Jurkat, Clone E6-1 (cell line): ENCODE data around the gene CXorf65.

Experiments
- DNase-seq: peaks from one replicate; pipeline ENCODE4 v3.0.0-alpha.2; 2011; ENCODE audit warnings: low read depth, low spot score
- H3K4me3 ChIP-seq: 2 replicates; pipeline ENCODE4 v1.5.1; 2011; ENCODE audit warnings: mild to moderate bottlenecking, low read length, control low read depth, moderate library complexity

The CXorf65 gene

GRCh38 chrX:71081330-71082123, 25.0 kb downstream of the CXorf65 start:
- DNase-seq = no peak

GRCh38 chrX:71070531-71070930, 36.0 kb downstream of the CXorf65 start:
- no peak for DNase-seq
- H3K4me3 ChIP-seq = no peak overlapping the region

More at GRCh38 chrX:71081330-71082123, 25.0 kb downstream of the CXorf65 start:
- H3K4me3 ChIP-seq = no peak overlapping the region

GRCh38 chrX:71068044-71068918, 38.3 kb downstream of the CXorf65 start, which contains the start of gene SNX12:
TSS of gene SNX12 (minus strand) at chrX:71068334. CDS start at chrX:71068306, 28 bp downstream.
- peak within 1 kb of the TSS; percentile 77 for H3K4me3 ChIP-seq
- DNase-seq = peak; percentile 93

- peak overlapping the region; percentile 77 for H3K4me3 ChIP-seq
- DNase-seq = no peak
These were observed 38.9 kb downstream of the CXorf65 start for GRCh38 chrX:71067712-71068043.

- peak overlapping the region; percentile 77 for H3K4me3 ChIP-seq
- no peak for DNase-seq
These were observed 39.5 kb downstream of the CXorf65 start for GRCh38 chrX:71067089-71067488.

GRCh38 chrX:71060127-71060526, 46.4 kb downstream of the CXorf65 start:
- no peak overlapping the region for H3K4me3 ChIP-seq
- no peak for DNase-seq

- no peak for DNase-seq
- no peak overlapping the region for H3K4me3 ChIP-seq
These were observed 48.6 kb downstream of the CXorf65 start for GRCh38 chrX:71057848-71058530.

GRCh38 chrX:71056867-71057266, 49.7 kb downstream of the CXorf65 start:
- H3K4me3 ChIP-seq = no peak overlapping the region
- no peak for DNase-seq
